H1 (cell line): ENCODE data around the gene SKAP2. TPM values are rescaled to one million over a fixed set of nuclear protein-coding genes. Genes with fewer than 3 reads are reported as not detected.

Experiments used
- CTCF ChIA-PET: fragments of 300-600 bp; sonication (Branson Sonifier 250); formaldehyde crosslinking; loops from one replicate; lab custom pipeline; 2021; ENCODE audit not compliant: partially characterized antibody; lab: Charles Lee
- POLR2A ChIA-PET: fragments of 300-600 bp; sonication (Branson Sonifier 250); formaldehyde crosslinking; loops from one replicate; lab custom pipeline; 2021; ENCODE audit warnings: inconsistent platforms; ENCODE audit not compliant: partially characterized antibody; lab: Charles Lee
- DNase-seq, 2 experiments: peaks; one replicate each; pipeline versions ENCODE4 v3.0.0 to v3.0.0-alpha.2; 2010 to 2022; ENCODE audit warnings: low spot score in 2 of 2, low read depth in 1 of 2, mixed read lengths in 1 of 2
- FAIRE-seq: peaks from 2 replicates; lab custom pipeline; 2011; peaks lifted over from hg19 to GRCh38; lab: Jason Lieb, UNC
- H2AFZ ChIP-seq: 2 replicates; pipeline ENCODE4 v1.8.1; 2012; ENCODE audit warnings: low read length, inconsistent platforms
- H2AK5ac ChIP-seq: 2 replicates; pipeline ENCODE4 v1.6.1; 2013; ENCODE audit warnings: low read depth, low read length
- H2BK120ac ChIP-seq: replicated peaks from 2 replicates; pipeline ENCODE3; 2013; ENCODE audit warnings: low read depth, low read length, inconsistent platforms
- H2BK12ac ChIP-seq: 2 replicates; pipeline ENCODE4 v1.6.1; 2013; ENCODE audit warnings: low read depth, low read length
- H2BK15ac ChIP-seq: 2 replicates; pipeline ENCODE4 v1.6.1; 2013; ENCODE audit warnings: low read length
- H2BK20ac ChIP-seq: 2 replicates; pipeline ENCODE4 v1.6.1; 2013; ENCODE audit warnings: low read length
- H2BK5ac ChIP-seq: 2 replicates; pipeline ENCODE4 v1.6.1; 2013; ENCODE audit warnings: low read depth, low read length
- H3K14ac ChIP-seq: 2 replicates; pipeline ENCODE4 v1.6.1; 2013; ENCODE audit warnings: inconsistent platforms; ENCODE audit not compliant: insufficient read length
- H3K18ac ChIP-seq: 2 replicates; pipeline ENCODE4 v1.6.1; 2013; ENCODE audit warnings: low read length; ENCODE audit errors: extremely low read depth
- H3K23ac ChIP-seq: 2 replicates; pipeline ENCODE4 v1.6.1; 2013; ENCODE audit warnings: inconsistent platforms; ENCODE audit not compliant: insufficient read length
- H3K23me2 ChIP-seq: 2 replicates; pipeline ENCODE4 v1.6.1; 2013; ENCODE audit warnings: low read depth, low read length
- H3K27ac ChIP-seq: 2 replicates; pipeline ENCODE4 v1.6.1; 2011; ENCODE audit warnings: low read depth, low read length, inconsistent platforms
- H3K27me3 ChIP-seq, 4 experiments: replicated peaks in 1 of 4; 1 replicate in 1 of 4; 2 replicates in 3 of 4; pipeline versions ENCODE4 v1.6.1 to v1.8.1; 2011 to 2013; ENCODE audit warnings: low read length in 3 of 4, mild to moderate bottlenecking in 3 of 4, inconsistent platforms in 2 of 4, mixed read lengths in 2 of 4, moderate library complexity in 1 of 4; ENCODE audit not compliant: control insufficient read depth in 3 of 4, insufficient read depth in 3 of 4; ENCODE audit errors: extremely low read depth in 1 of 4
- H3K36me3 ChIP-seq, 4 experiments: 2 replicates each; pipeline versions ENCODE4 v1.6.1 to v1.8.1; 2011 to 2013; ENCODE audit warnings: mild to moderate bottlenecking in 4 of 4, low read length in 3 of 4, moderate library complexity in 2 of 4, control low read depth in 1 of 4, inconsistent platforms in 1 of 4; ENCODE audit not compliant: insufficient read depth in 4 of 4, control insufficient read depth in 2 of 4
- H3K4ac ChIP-seq: replicated peaks from 2 replicates; pipeline ENCODE3; 2013; ENCODE audit warnings: low read length, low read depth, mixed read lengths, inconsistent platforms; ENCODE audit not compliant: insufficient read length
- H3K4me1 ChIP-seq, 4 experiments: replicated peaks in 1 of 4; 1 replicate in 1 of 4; 2 replicates in 3 of 4; pipeline versions ENCODE4 v1.6.1 to v1.8.1; 2011 to 2013; ENCODE audit warnings: low read length in 3 of 4, inconsistent platforms in 2 of 4, mixed read lengths in 1 of 4; ENCODE audit not compliant: insufficient read depth in 4 of 4, control insufficient read depth in 3 of 4
- H3K4me2 ChIP-seq, 2 experiments: 2 replicates each; pipeline versions ENCODE4 v1.6.1 to v1.8.1; 2011 to 2013; ENCODE audit warnings: low read depth in 2 of 2, low read length in 2 of 2, control low read depth in 1 of 2, inconsistent platforms in 1 of 2, mild to moderate bottlenecking in 1 of 2; ENCODE audit not compliant: insufficient read depth in 1 of 2
- H3K4me3 ChIP-seq, 4 experiments: fragments of 200-600, 300-600 bp in 1 of 4; sonication (generic), shearing (Covaris generic), sonication (Bioruptor Twin) in 1 of 4; 2 replicates each; pipeline versions ENCODE4 v1.5.1 to v1.8.1; 2011 to 2016; ENCODE audit warnings: low read length in 4 of 4, low read depth in 3 of 4, control low read depth in 2 of 4, inconsistent platforms in 2 of 4, mild to moderate bottlenecking in 2 of 4, mixed read lengths in 1 of 4, moderate library complexity in 1 of 4; ENCODE audit not compliant: insufficient read depth in 2 of 4; ENCODE audit errors: extremely low read depth in 1 of 4
- H3K56ac ChIP-seq: replicated peaks from 2 replicates; pipeline ENCODE3; 2013; ENCODE audit warnings: low read depth, mild to moderate bottlenecking, mixed read lengths, low read length, inconsistent platforms; ENCODE audit not compliant: insufficient read length
- H3K79me1 ChIP-seq: 2 replicates; pipeline ENCODE4 v1.6.1; 2013; ENCODE audit warnings: low read depth, low read length, control low read depth
- H3K79me2 ChIP-seq, 2 experiments: 2 replicates each; pipeline versions ENCODE4 v1.6.1 to v1.8.1; 2012 to 2013; ENCODE audit warnings: low read length in 2 of 2, mild to moderate bottlenecking in 2 of 2, inconsistent platforms in 1 of 2; ENCODE audit not compliant: insufficient read depth in 2 of 2, control insufficient read depth in 1 of 2
- H3K9ac ChIP-seq, 4 experiments: replicated peaks in 1 of 4; 1 replicate in 1 of 4; 2 replicates in 3 of 4; pipeline versions ENCODE4 v1.6.1 to v1.8.1; 2011 to 2013; ENCODE audit warnings: low read depth in 3 of 4, low read length in 3 of 4, control low read depth in 2 of 4, mild to moderate bottlenecking in 2 of 4, moderate library complexity in 2 of 4, inconsistent platforms in 1 of 4; ENCODE audit errors: extremely low read depth in 1 of 4
- H3K9me3 ChIP-seq, 2 experiments: 2 replicates each; pipeline versions ENCODE4 v1.6.1 to v1.8.1; 2012 to 2013; ENCODE audit warnings: mild to moderate bottlenecking in 2 of 2, moderate library complexity in 2 of 2, control low read depth in 1 of 2, inconsistent platforms in 1 of 2, low read depth in 1 of 2, low read length in 1 of 2, mixed read lengths in 1 of 2; ENCODE audit not compliant: insufficient read depth in 2 of 2
- H4K20me1 ChIP-seq, 2 experiments: replicated peaks in 1 of 2; 2 replicates each; pipeline versions ENCODE3 to v1.8.1; 2011 to 2013; ENCODE audit warnings: inconsistent platforms in 2 of 2, low read length in 2 of 2, mild to moderate bottlenecking in 1 of 2; ENCODE audit not compliant: insufficient read depth in 2 of 2, control insufficient read depth in 1 of 2
- H4K5ac ChIP-seq: 2 replicates; pipeline ENCODE4 v1.6.1; 2013; ENCODE audit warnings: low read length, low read depth, mixed read lengths, inconsistent platforms; ENCODE audit not compliant: insufficient read length
- H4K8ac ChIP-seq: 2 replicates; pipeline ENCODE4 v1.8.0; 2013; ENCODE audit warnings: mild to moderate bottlenecking, moderate library complexity, low read length, inconsistent platforms; ENCODE audit not compliant: insufficient read depth; ENCODE audit errors: extremely low read depth
- H4K91ac ChIP-seq: replicated peaks from 2 replicates; pipeline ENCODE3; 2013; ENCODE audit warnings: low read length, mixed read lengths, inconsistent platforms; ENCODE audit not compliant: insufficient read length
- KDM4A ChIP-seq: IDR thresholded peaks from one replicate; pipeline ENCODE4 v1.7.1; 2012; ENCODE audit warnings: low read depth, mild to moderate bottlenecking, moderate library complexity, low read length, inconsistent platforms; ENCODE audit not compliant: severe bottlenecking
- KDM5A ChIP-seq: fragments of 200-600 bp; IDR thresholded peaks from 2 replicates; pipeline ENCODE4 v1.7.1; 2012; ENCODE audit warnings: mild to moderate bottlenecking, low read length, inconsistent platforms, mixed read lengths
- SP2 ChIP-seq: IDR thresholded peaks from 2 replicates; pipeline ENCODE4 v1.6.1; 2012; ENCODE audit warnings: mild to moderate bottlenecking, low read length, inconsistent platforms
- WGBS, 2 experiments: shearing (Covaris generic) in 1 of 2; methylation state at CpG; one replicate each; pipeline versions ENCODE4 v1.1.6 to v1.1.7; 2013 to 2015; ENCODE audit warnings: low lambda C conversion rate in 2 of 2, mixed read lengths in 2 of 2, inconsistent platforms in 1 of 2, low coverage in 1 of 2, missing lambda C conversion rate in 1 of 2; ENCODE audit not compliant: insufficient replicate concordance in 2 of 2, insufficient coverage in 1 of 2, insufficient read length in 1 of 2; ENCODE audit errors: extremely low coverage in 1 of 2, missing lambda C conversion rate in 1 of 2; 5-methylcytosine and 5-hydroxymethylcytosine counted together
- polyA plus RNA-seq, 7 experiments: library from polyadenylated mRNA; depleted of rRNA in 3 of 7; stranded (reverse) in 5 of 7; unstranded in 2 of 7; fragments of >200 nt in 5 of 7; fragments of 200-250 nt in 2 of 7; gene quantifications; 1 replicate in 5 of 7; 2 replicates in 1 of 7; 4 replicates in 1 of 7; pipeline versions ENCODE4 v1.2.1 to v1.2.3, GENCODE V29; 2011 to 2013; ENCODE audit warnings: missing spikeins in 2 of 7, mixed read lengths in 2 of 7
- total RNA-seq: library from RNA; stranded (reverse); fragmentation: NEBNext Ultra II Directional; extraction: Animal tissue kit (Norgen Biotek cat#: 25700); gene quantifications from 2 replicates; pipeline ENCODE4 v1.2.1, GENCODE V29; 2021

The SKAP2 gene
- total and polyA plus RNA-seq, 2 of the 8 experiments (the other 6 are each of a cell fraction or from before 2014, with no cell fraction given) = 0.53 to 5.1 TPM

DNA sequence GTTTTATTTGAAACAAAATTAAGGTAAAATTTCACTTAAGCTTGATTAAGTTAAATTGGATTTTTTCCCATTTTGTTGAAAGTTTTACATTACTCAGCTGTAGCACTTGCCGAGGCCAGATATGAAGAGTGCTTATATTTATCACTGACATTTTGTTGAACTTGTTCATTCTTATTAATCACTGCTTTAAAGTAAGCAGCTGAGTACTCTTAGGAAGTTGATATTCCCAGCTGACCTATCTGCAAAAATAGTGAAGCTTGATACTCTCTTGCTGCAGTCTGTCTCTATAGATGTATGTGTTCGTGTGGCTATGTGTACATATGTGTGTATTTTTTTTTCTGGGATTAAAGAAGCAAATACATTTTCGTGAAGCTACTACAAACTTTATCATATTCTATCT lies 150.0 kb downstream of the SKAP2 start:
- no peaks in the 10 kb centered on the region for H3K23me2 ChIP-seq
- ChIA-PET POLR2A (no interaction called here), CTCF (interaction anchor here (1.4 to 2.5 kb wide), 2 partner anchors 27 to 33 kb away, joined by 5 to 7 read pairs; no protein-coding TSS in a partner anchor)
- TF ChIP-seq KDM5A = no peak
- TF ChIP-seq SP2 = no peak
- TF ChIP-seq KDM4A = no peak

More for the DNA sequence above, 150.0 kb downstream of the SKAP2 start:
- no peak overlapping the region for H3K14ac ChIP-seq
- no peaks in the 10 kb centered on the region for H3K4me1 ChIP-seq
- no peak overlapping the region for H3K4me3 ChIP-seq
- no peak for FAIRE-seq
- H3K18ac ChIP-seq = no peak overlapping the region
- no peak overlapping the region for H4K8ac ChIP-seq
- no peaks in the 10 kb centered on the region for H3K79me2 ChIP-seq
- no peak overlapping the region for H2BK20ac ChIP-seq
- H4K20me1 ChIP-seq = no peaks in the 10 kb centered on the region
- H3K23ac ChIP-seq = no peak overlapping the region
- no peak overlapping the region for H4K91ac ChIP-seq
- H3K9ac ChIP-seq = no peak overlapping the region
- no peak overlapping the region for H2BK5ac ChIP-seq
- no peak overlapping the region for H2BK15ac ChIP-seq
- H2AFZ ChIP-seq = no peak overlapping the region
- no peaks in the 10 kb centered on the region for H3K9me3 ChIP-seq
- H2AK5ac ChIP-seq = no peak overlapping the region
- no peak overlapping the region for H2BK120ac ChIP-seq
- H3K27me3 ChIP-seq = no peaks in the 10 kb centered on the region
- H3K79me1 ChIP-seq = no peaks in the 10 kb centered on the region
- H3K27ac ChIP-seq = no peak overlapping the region
- no peak overlapping the region for H3K56ac ChIP-seq
- no peak overlapping the region for H3K4ac ChIP-seq
- H4K5ac ChIP-seq = no peak overlapping the region
- DNase-seq = no peak
- WGBS, 2 experiments = 79% methylated on average over 3 of the region's 3 CpGs; no CpG with 5 or more reads in 1 of the 2 experiments
- no peak overlapping the region for H2BK12ac ChIP-seq
- H3K4me2 ChIP-seq = no peak overlapping the region
- H3K36me3 ChIP-seq = no peaks in the 10 kb centered on the region
